WI38 (cell line): ENCODE results near the gene SCYL1.

Experiments
- H3K4me3 ChIP-seq: 2 replicates; pipeline ENCODE4 v1.5.1; 2011; ENCODE audit warnings: low read depth, mild to moderate bottlenecking, control low read depth, low read length
- CTCF ChIP-seq: IDR thresholded peaks from 2 replicates; pipeline ENCODE4 v1.5.1; 2012; ENCODE audit warnings: low read depth, mild to moderate bottlenecking, control low read depth, low read length

The SCYL1 gene

GRCh38 chr11:65524741-65525545, at the start of gene SCYL1:
TSS of gene SCYL1 (plus strand) at chr11:65525083. CDS start at chr11:65525154, 71 bp downstream.
- TF ChIP-seq CTCF: no peak

DNA sequence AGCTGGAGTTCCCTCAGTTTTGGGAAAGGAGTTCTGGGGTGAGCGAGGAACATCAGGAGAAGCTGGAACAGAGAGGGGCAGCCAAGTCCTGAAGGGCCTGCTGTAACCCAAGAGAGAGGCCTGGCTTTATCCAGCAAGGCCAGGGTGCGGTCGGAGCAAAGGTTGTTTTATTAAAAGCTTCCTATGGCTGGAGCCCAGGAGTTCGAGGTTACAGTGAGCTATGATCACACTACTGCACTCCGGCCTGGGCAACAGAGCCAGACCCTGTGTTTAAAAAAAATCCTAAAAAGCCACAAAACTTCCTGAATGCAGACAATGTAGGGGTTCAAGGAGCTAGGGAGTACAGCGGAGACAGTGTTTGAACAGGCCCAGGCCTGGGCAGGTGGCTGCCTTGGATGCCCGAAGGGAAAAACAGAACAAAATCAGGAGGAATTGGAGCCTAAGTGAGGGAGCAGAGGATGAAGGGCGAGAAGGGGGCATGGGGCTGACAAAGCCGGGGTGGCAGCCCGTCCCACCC, 48.2 kb upstream of the SCYL1 start:
- no peak for TF ChIP-seq CTCF
- peak overlapping the region; percentile 82 for H3K4me3 ChIP-seq

More at GRCh38 chr11:65524741-65525545, at the start of gene SCYL1:
- peak within 1 kb of the TSS; percentile 91 for H3K4me3 ChIP-seq

DNA sequence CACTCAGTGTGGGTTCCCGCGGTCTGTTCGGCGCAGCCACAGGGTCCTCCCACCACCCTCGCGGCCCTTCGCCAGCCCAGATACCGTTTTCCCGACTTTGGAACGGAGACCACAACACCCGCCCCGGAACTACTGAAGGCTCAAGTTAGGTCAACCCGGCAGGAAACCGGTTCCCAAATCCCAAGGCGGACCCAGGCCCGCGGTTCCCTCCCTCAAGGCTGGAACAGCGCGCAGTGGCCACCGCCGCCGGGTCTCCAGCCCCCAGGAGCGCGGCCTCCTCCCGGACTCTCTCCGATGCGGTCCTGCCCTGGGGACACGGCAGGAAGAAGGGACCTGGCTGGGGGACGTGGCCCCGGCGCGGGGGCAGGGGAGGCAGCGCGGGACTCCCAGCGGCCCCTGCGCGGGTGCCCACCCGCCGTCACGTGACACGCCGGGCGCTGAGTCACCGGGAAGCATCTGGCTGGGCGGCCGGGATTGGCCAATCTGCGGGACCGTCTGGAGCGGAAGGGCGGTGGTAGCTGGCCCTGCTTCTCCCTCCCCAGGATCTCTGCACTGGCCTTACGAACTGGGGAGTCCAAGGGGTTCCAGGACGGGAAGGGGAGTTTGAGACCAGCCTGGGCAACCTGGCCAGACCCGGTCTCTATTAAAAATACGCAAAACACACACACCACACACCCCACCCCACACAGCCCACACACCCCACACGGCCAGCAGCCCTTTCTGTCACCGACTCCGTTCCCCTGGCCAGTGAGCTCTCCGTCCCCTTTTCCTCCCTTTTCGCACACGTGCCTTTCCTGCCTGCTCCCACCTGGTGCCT, 47.5 kb upstream of the SCYL1 start:
- TF ChIP-seq CTCF: no peak
- peak overlapping the region; percentile 82 for H3K4me3 ChIP-seq

DNA sequence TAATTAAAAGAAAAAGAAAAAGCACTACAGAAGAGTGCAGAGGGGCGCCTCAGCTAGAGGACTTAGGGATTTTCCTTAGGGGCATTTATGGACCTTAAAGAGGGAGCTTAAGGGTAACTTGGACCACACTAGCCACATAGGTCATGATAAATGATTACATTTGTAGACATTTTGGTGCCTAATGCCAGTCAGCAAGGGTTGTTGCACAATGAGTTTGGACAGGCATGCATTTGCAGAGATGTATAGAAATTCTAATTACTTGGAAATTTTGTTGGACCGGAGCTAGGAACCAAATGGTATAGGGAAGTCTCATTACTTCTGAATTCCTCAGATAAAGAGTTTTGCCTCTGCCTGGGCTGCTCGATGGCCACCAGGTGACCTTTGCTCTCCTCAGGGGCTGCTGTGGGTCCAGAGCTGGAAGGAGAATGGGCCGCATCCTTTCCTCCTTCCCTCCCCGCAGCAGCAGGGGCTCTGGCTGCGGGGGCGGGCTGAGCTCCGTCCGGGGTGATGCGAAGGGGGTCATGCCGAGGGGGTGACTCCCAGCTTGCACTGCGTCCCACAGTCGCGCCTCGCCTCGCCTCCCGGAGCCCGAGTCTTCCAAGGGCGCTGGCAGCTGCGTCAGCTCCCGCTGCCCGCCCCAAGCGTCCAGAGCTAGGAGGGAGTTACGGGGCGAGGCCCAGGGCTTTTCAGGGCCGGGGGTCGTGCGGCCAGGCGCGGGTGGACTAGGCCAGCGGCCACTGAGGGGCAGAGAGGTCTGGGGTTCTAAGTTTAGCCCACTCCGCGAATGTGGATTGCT, 46.3 kb upstream of the SCYL1 start:
- no peak for TF ChIP-seq CTCF
- peak overlapping the region; percentile 43 for H3K4me3 ChIP-seq

- peak; percentile 41; the same call in 1 of the 2 replicates for TF ChIP-seq CTCF
- peak overlapping the region; percentile 43 for H3K4me3 ChIP-seq
These were observed 45.4 kb upstream of the SCYL1 start for GRCh38 chr11:65479184-65480145.

- TF ChIP-seq CTCF: no peak
- no peak overlapping the region for H3K4me3 ChIP-seq
These were observed 42.5 kb upstream of the SCYL1 start for GRCh38 chr11:65482306-65482850.
